ENCODE measurements around the gene PLXDC2.
A peak's percentile ranks its signal among the peaks of the same experiment; 100 is the strongest.

The PLXDC2 gene

DNA sequence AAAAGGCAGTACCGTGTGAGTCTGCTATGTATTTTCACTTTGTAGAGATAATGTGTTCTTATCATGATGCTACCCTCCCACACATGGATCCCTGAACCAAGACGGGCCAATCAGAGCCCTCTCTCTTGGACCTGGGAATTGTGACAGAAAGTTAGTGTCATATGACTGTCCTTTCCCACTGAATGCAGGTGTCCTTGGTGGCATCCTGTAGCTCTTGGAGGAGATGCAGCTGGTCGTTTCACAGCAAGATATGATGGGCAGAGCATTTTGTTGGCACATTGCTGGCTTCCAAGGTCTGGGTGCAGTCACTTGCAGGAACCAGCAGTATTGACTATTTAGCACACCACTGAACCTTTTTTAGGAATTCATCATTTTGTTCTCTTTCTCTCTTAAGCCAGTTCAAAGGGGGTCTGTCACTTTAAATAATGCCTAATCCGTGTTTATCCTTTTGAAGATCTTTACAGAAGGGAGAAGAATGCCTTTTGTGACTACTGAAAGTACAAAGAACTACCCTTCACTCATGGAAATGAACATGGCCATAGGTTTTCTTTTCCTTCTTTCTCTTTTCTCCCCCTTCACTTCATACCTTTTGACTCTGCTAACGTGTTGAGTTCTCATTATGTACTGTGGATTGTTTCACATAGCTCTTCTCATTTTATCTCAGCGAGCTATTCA is 125.1 kb downstream of the PLXDC2 start:
- Mint-ChIP-seq H3K27ac (peak overlapping the region in 1 of 3 experiments; percentile 41), H3K36me3 (ENCODE audit: low read depth) (peaks cover 13% of the 10 kb centered on the region), H3K4me3 (no peak overlapping the region), H3K27me3 (ENCODE audit: low read depth) (no peaks in the 10 kb centered on the region), H3K9me3 (peaks cover 5% of the 10 kb centered on the region), H3K4me1 (peaks cover 39% of the 10 kb centered on the region)
- TF ChIP-seq, protein P1, sequence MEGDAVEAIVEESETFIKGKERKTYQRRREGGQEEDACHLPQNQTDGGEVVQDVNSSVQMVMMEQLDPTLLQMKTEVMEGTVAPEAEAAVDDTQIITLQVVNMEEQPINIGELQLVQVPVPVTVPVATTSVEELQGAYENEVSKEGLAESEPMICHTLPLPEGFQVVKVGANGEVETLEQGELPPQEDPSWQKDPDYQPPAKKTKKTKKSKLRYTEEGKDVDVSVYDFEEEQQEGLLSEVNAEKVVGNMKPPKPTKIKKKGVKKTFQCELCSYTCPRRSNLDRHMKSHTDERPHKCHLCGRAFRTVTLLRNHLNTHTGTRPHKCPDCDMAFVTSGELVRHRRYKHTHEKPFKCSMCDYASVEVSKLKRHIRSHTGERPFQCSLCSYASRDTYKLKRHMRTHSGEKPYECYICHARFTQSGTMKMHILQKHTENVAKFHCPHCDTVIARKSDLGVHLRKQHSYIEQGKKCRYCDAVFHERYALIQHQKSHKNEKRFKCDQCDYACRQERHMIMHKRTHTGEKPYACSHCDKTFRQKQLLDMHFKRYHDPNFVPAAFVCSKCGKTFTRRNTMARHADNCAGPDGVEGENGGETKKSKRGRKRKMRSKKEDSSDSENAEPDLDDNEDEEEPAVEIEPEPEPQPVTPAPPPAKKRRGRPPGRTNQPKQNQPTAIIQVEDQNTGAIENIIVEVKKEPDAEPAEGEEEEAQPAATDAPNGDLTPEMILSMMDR (IDR thresholded peaks at IDR 0.05; ENCODE audit: unreplicated experiment in 3 of 3) = no peak

- peak overlapping the region in 2 of 3 experiments; percentile 78 to 83 for H3K27ac Mint-ChIP-seq
- H3K36me3 Mint-ChIP-seq (ENCODE audit: low read depth) = peaks cover 19% of the 10 kb centered on the region
- no peaks in the 10 kb centered on the region for H3K27me3 Mint-ChIP-seq (ENCODE audit: low read depth)
- peaks cover 53% of the 10 kb centered on the region for H3K4me1 Mint-ChIP-seq
- peaks cover 8% of the 10 kb centered on the region for H3K9me3 Mint-ChIP-seq
- H3K4me3 Mint-ChIP-seq = no peak overlapping the region
- TF ChIP-seq, protein P1 (IDR thresholded peaks at IDR 0.05; ENCODE audit: unreplicated experiment in 3 of 3) = no peak
These were observed 128.9 kb downstream of the PLXDC2 start for GRCh38 chr10:19944911-19945663.

DNA sequence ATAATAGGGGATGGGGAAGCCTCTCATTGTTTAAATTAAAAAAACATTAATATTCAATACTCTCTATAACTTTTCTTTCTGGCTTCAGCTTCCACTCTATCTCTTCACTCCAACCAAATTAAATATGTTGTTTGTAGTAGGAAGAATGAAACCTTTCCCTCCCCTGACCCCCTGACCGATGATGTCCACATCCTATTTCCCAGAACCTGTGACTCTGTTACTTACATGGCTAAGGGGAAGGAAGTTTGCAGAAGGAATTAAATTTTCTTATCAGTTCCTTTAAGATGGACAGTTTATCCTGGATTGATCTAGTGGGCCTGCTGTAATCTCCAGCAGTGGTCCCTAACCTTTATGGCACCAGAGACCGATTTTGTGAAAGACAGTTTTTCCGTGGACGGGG is 130.0 kb downstream of the PLXDC2 start:
- TF ChIP-seq, protein P1 (IDR thresholded peaks at IDR 0.05; ENCODE audit: unreplicated experiment in 3 of 3) = no peak
- H3K36me3 Mint-ChIP-seq (ENCODE audit: low read depth) = peaks cover 25% of the 10 kb centered on the region
- H3K4me1 Mint-ChIP-seq = peaks cover 50% of the 10 kb centered on the region
- peaks cover 14% of the 10 kb centered on the region for H3K9me3 Mint-ChIP-seq
- peak overlapping the region in 2 of 3 experiments; percentile 49 to 56 for H3K27ac Mint-ChIP-seq
- H3K4me3 Mint-ChIP-seq = no peak overlapping the region
- H3K27me3 Mint-ChIP-seq (ENCODE audit: low read depth) = no peaks in the 10 kb centered on the region

- no peaks in the 10 kb centered on the region for H3K27me3 Mint-ChIP-seq (ENCODE audit: low read depth)
- H3K4me3 Mint-ChIP-seq = no peak overlapping the region
- TF ChIP-seq, protein P1 (IDR thresholded peaks at IDR 0.05; ENCODE audit: unreplicated experiment in 3 of 3) = no peak
- H3K9me3 Mint-ChIP-seq = peaks cover 14% of the 10 kb centered on the region
- peaks cover 47% of the 10 kb centered on the region for H3K4me1 Mint-ChIP-seq
- peak overlapping the region in 2 of 3 experiments; percentile 49 to 56 for H3K27ac Mint-ChIP-seq
- peaks cover 25% of the 10 kb centered on the region for H3K36me3 Mint-ChIP-seq (ENCODE audit: low read depth)
These were observed 130.6 kb downstream of the PLXDC2 start for GRCh38 chr10:19946791-19947190.

DNA sequence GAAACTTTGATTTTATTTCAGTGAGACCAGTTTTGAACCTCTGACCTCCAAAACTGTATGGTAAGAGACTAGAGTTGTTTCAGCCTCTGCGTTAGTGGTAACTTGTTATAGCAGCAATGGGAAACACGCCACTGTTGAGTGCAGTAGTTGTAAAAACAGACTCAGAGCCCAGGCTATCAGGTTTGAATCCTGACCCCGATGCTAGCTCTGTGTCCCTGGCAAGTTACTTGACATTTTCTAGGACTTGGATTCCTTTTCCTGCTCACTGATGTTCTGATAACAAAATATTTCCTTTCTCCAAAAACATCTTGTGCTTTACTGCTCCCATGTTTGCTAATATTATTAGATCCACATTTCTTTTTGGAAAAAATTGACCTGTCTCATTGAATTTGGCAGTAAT is 131.0 kb downstream of the PLXDC2 start:
- H3K4me1 Mint-ChIP-seq = peaks cover 45% of the 10 kb centered on the region
- TF ChIP-seq, protein P1 (IDR thresholded peaks at IDR 0.05; ENCODE audit: unreplicated experiment in 3 of 3) = no peak
- no peaks in the 10 kb centered on the region for H3K27me3 Mint-ChIP-seq (ENCODE audit: low read depth)
- peak overlapping the region; percentile 35 to 61 (median 56) for H3K27ac Mint-ChIP-seq
- H3K9me3 Mint-ChIP-seq = peaks cover 14% of the 10 kb centered on the region
- H3K36me3 Mint-ChIP-seq (ENCODE audit: low read depth) = peaks cover 25% of the 10 kb centered on the region
- H3K4me3 Mint-ChIP-seq = no peak overlapping the region
